WI38 (cell line): Measurements from ENCODE around the gene TTLL5.

Experiments used
- H3K4me3 ChIP-seq: 2 replicates; pipeline ENCODE4 v1.5.1; 2011; ENCODE audit warnings: low read depth, mild to moderate bottlenecking, control low read depth, low read length
- CTCF ChIP-seq: IDR thresholded peaks from 2 replicates; pipeline ENCODE4 v1.5.1; 2012; ENCODE audit warnings: low read depth, mild to moderate bottlenecking, control low read depth, low read length

The TTLL5 gene

GRCh38 chr14:75863221-75863620 is 202.2 kb downstream of the TTLL5 start:
- no peak for TF ChIP-seq CTCF
- no peak overlapping the region for H3K4me3 ChIP-seq

- H3K4me3 ChIP-seq, result no peak overlapping the region
- TF ChIP-seq CTCF, result no peak
These were observed 203.3 kb downstream of the TTLL5 start for GRCh38 chr14:75864352-75864751.

GRCh38 chr14:75865531-75865930 is 204.5 kb downstream of the TTLL5 start:
- no peak for TF ChIP-seq CTCF
- H3K4me3 ChIP-seq, result no peak overlapping the region

GRCh38 chr14:75866970-75867369 is 205.9 kb downstream of the TTLL5 start:
- no peak overlapping the region for H3K4me3 ChIP-seq
- TF ChIP-seq CTCF, result no peak

- no peak overlapping the region for H3K4me3 ChIP-seq
- no peak for TF ChIP-seq CTCF
These were observed 210.3 kb downstream of the TTLL5 start for GRCh38 chr14:75871181-75871880.

GRCh38 chr14:75875958-75876357 is 214.9 kb downstream of the TTLL5 start:
- TF ChIP-seq CTCF, result no peak
- no peak overlapping the region for H3K4me3 ChIP-seq

- H3K4me3 ChIP-seq, result no peak overlapping the region
- TF ChIP-seq CTCF, result no peak
These were observed 215.5 kb downstream of the TTLL5 start for GRCh38 chr14:75876530-75876929.
